Esophagus mucosa (tissue), 1 donor: ENCODE data around the gene EIF3I. TPM values are rescaled to one million over a fixed set of nuclear protein-coding genes. Genes with fewer than 3 reads are reported as not detected.
"Not testable (repeated sequence)": the region's sequence is repeated elsewhere in the genome, so short reads cannot be mapped to it uniquely, and the experiment has no call there.

Experiments
- ATAC-seq: fragments of 200-7000 bp; cut with Tn5 transposase; one replicate; pipeline ENCODE4 v1.9.1; 2020
- total RNA-seq: library from RNA; stranded (reverse); gene quantifications from one replicate; pipeline ENCODE4 v1.2.4, GENCODE V29; 2023
- donor health status: DM: yes; HTN: yes; CAD: no.

Gene EIF3I
- total RNA-seq, 1 donor from 2014 or later: 175 TPM

- no peak for ATAC-seq
These were observed 10.5 kb downstream of the EIF3I start for GRCh38 chr1:32232558-32233304.

GRCh38 chr1:32234792-32235191 lies 12.6 kb downstream of the EIF3I start:
- no peak for ATAC-seq

GRCh38 chr1:32239337-32239736 lies 17.1 kb downstream of the EIF3I start:
- no peak for ATAC-seq

GRCh38 chr1:32239790-32240139 lies 17.6 kb downstream of the EIF3I start:
- peak; percentile 5 for ATAC-seq

GRCh38 chr1:32240140-32240951 lies 18.1 kb downstream of the EIF3I start:
- peak; percentile 59 for ATAC-seq

- ATAC-seq: peak; percentile 53
These were observed 19.0 kb downstream of the EIF3I start for GRCh38 chr1:32241001-32241763.

- ATAC-seq: no peak
These were observed 20.2 kb downstream of the EIF3I start for GRCh38 chr1:32242341-32242851.

GRCh38 chr1:32246888-32247273 lies 24.7 kb downstream of the EIF3I start, which contains the start of gene FAM167B:
FAM167B (plus strand) TSS chr1:32247222; CDS start chr1:32247422, 200 bp downstream.
- ATAC-seq: peak; percentile 23

GRCh38 chr1:32247452-32247851 lies 25.2 kb downstream of the EIF3I start:
- no peak for ATAC-seq

- peak; percentile 61 for ATAC-seq
These were observed 26.0 kb downstream of the EIF3I start for GRCh38 chr1:32247983-32248889.

GRCh38 chr1:32249831-32250525 lies 27.8 kb downstream of the EIF3I start:
- peak; percentile 72 for ATAC-seq

GRCh38 chr1:32250893-32251716 lies 28.9 kb downstream of the EIF3I start, which contains the start of gene LCK:
LCK (plus strand) TSS chr1:32251265; CDS start chr1:32274330, 23,065 bp downstream.
- peak; percentile 35 for ATAC-seq

- no peak for ATAC-seq
These were observed 33.2 kb downstream of the EIF3I start for GRCh38 chr1:32255072-32256071.

GRCh38 chr1:32256473-32257226 lies 34.4 kb downstream of the EIF3I start:
- no peak for ATAC-seq

GRCh38 chr1:32257227-32257508 lies 35.0 kb downstream of the EIF3I start:
- no peak for ATAC-seq

GRCh38 chr1:32263236-32263593 lies 41.0 kb downstream of the EIF3I start:
- ATAC-seq: not testable (repeated sequence)

GRCh38 chr1:32263744-32264143 lies 41.5 kb downstream of the EIF3I start:
- ATAC-seq: peak; percentile 22

- no peak for ATAC-seq
These were observed 43.6 kb downstream of the EIF3I start for GRCh38 chr1:32265846-32266245.
